Natural killer cell (primary cell): ENCODE results near the gene TNIK. TPM values are rescaled to one million over a fixed set of nuclear protein-coding genes. Genes with fewer than 3 reads are reported as not detected.
A peak's percentile ranks its signal among the peaks of the same experiment; 100 is the strongest.

Experiments
- ATAC-seq, 3 donors: fragments of 150-1000 bp in 2 of 3; fragments of 200-7000 bp in 1 of 3; cut with Tn5 transposase; 1 replicate in 1 of 3; 2 replicates in 2 of 3; pipeline ENCODE4 v1.10.0; 2021; ENCODE audit warnings: mild to moderate bottlenecking in 2 of 3, moderate library complexity in 2 of 3
- DNase-seq, 2 donors: peaks; one replicate each; pipeline versions ENCODE4 v3.0.0 to v3.0.0-alpha.2; 2013 to 2021; ENCODE audit warnings: mixed read lengths in 1 of 2
- H3K27ac ChIP-seq: one replicate; pipeline ENCODE4 v1.5.1; 2013; ENCODE audit warnings: mild to moderate bottlenecking, low read length
- H3K27me3 ChIP-seq: one replicate; pipeline ENCODE4 v1.6.1; 2013; ENCODE audit warnings: low read length; ENCODE audit not compliant: control insufficient read depth, insufficient read depth
- H3K36me3 ChIP-seq: one replicate; pipeline ENCODE4 v1.6.1; 2013; ENCODE audit warnings: low read length; ENCODE audit not compliant: control insufficient read depth, insufficient read depth
- H3K4me1 ChIP-seq: one replicate; pipeline ENCODE4 v1.6.1; 2013; ENCODE audit warnings: low read length; ENCODE audit not compliant: control insufficient read depth, insufficient read depth
- H3K4me3 ChIP-seq: one replicate; pipeline ENCODE4 v1.5.1; 2013; ENCODE audit warnings: low read length
- H3K9me3 ChIP-seq: one replicate; pipeline ENCODE4 v1.6.1; 2013; ENCODE audit warnings: low read length; ENCODE audit not compliant: control insufficient read depth, insufficient read depth
- H3K27ac Mint-ChIP-seq, 2 donors: one replicate each; pipeline ENCODE4 v1.8.0; 2022; ENCODE audit warnings: mild to moderate bottlenecking in 2 of 2, mixed read lengths in 2 of 2, moderate library complexity in 1 of 2
- H3K27me3 Mint-ChIP-seq, 2 donors: one replicate each; pipeline ENCODE4 v1.8.0; 2022; ENCODE audit warnings: low read depth in 2 of 2, mixed read lengths in 2 of 2
- H3K36me3 Mint-ChIP-seq: one replicate; pipeline ENCODE4 v1.8.0; 2022; ENCODE audit warnings: mixed read lengths
- H3K4me1 Mint-ChIP-seq, 2 donors: one replicate each; pipeline ENCODE4 v1.8.0; 2022; ENCODE audit warnings: mixed read lengths in 2 of 2
- H3K4me3 Mint-ChIP-seq: one replicate; pipeline ENCODE4 v1.8.0; 2022; ENCODE audit warnings: mild to moderate bottlenecking, moderate library complexity, mixed read lengths
- H3K9me3 Mint-ChIP-seq, 2 donors: one replicate each; pipeline ENCODE4 v1.8.0; 2022; ENCODE audit warnings: mixed read lengths in 2 of 2
- WGBS: methylation state at CpG from one replicate; pipeline ENCODE4 v1.1.7; 2013; ENCODE audit warnings: missing lambda C conversion rate; ENCODE audit not compliant: insufficient coverage; 5-methylcytosine and 5-hydroxymethylcytosine counted together
- intact Hi-C: fragments of 100-400 bp; cut with micrococcal nuclease; formaldehyde crosslinking; loops from one replicate; pipeline ENCODE4 v1.14.2; 2022
- total RNA-seq, 4 donors: library from RNA; stranded (reverse); fragments of 120-200 nt in 1 of 4; gene quantifications; one replicate each; pipeline versions ENCODE4 v1.2.3 to v1.2.4, GENCODE V29; 2013 to 2022
- TF ChIP-seq, protein P1 (sequence below): fragments of 200-600 bp; IDR thresholded peaks from one replicate; pipeline ENCODE4 v1.8.0; 2022; ENCODE audit warnings: antibody characterized with exemption

The TNIK gene
- total RNA-seq, 3 donors from 2014 or later (not counting 1 experiment from before 2014, with no cell fraction given) = 93.7 to 122 (median 119) TPM

DNA sequence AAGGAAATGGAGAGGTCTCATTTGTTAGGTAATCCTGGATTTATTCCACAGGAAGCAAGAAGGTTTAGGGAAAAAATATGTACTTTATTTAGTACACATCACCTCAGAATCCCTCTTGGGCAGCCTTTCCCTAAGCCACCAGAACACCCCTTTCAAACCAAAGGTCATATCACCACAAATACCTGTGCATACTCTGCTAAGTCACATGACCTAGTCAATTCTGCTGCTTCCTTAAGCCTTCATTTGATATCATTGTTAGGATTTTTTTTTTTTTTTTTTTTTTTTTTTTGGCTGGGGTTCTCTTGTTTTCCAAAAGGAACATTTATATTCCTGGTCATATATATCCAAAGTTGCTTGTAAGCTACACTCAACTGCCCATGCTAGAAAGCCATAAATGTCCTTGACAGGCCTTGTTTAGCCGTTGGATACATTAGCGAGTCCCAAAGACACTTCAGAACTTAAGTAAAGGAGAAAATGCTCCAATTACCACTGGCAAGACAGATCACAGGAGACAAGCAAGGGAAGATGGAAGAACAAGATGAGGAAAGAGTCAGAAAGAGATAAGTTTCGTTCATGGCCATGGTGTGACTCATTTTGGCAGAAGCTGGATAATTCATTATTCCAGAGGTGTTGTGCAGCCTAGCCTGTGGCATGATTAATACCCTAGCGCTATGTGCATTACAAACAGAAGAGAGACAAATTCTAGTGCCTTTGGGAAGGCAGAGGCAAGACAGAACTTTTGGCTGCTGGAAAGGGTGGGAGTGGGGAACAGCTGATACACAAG, 278.1 kb downstream of the TNIK start:
- Mint-ChIP-seq H3K27me3 (no peaks in the 10 kb centered on the region), H3K27ac (no peak overlapping the region), H3K36me3 (no peaks in the 10 kb centered on the region), H3K4me3 (no peak overlapping the region), H3K9me3 (no peaks in the 10 kb centered on the region), H3K4me1 (peaks cover 35 to 42% of the 10 kb centered on the region in 2 donors)
- intact Hi-C loops = loop anchor here (10.0 kb wide), 1 partner anchor 273 kb away; no protein-coding TSS in a partner anchor
- ATAC-seq = no peak
- no peak for DNase-seq
- Histone ChIP-seq H3K4me1 (no peaks in the 10 kb centered on the region), H3K27ac (no peak overlapping the region), H3K27me3 (no peaks in the 10 kb centered on the region), H3K36me3 (no peaks in the 10 kb centered on the region), H3K9me3 (no peaks in the 10 kb centered on the region), H3K4me3 (no peak overlapping the region)
- TF ChIP-seq, protein P1, sequence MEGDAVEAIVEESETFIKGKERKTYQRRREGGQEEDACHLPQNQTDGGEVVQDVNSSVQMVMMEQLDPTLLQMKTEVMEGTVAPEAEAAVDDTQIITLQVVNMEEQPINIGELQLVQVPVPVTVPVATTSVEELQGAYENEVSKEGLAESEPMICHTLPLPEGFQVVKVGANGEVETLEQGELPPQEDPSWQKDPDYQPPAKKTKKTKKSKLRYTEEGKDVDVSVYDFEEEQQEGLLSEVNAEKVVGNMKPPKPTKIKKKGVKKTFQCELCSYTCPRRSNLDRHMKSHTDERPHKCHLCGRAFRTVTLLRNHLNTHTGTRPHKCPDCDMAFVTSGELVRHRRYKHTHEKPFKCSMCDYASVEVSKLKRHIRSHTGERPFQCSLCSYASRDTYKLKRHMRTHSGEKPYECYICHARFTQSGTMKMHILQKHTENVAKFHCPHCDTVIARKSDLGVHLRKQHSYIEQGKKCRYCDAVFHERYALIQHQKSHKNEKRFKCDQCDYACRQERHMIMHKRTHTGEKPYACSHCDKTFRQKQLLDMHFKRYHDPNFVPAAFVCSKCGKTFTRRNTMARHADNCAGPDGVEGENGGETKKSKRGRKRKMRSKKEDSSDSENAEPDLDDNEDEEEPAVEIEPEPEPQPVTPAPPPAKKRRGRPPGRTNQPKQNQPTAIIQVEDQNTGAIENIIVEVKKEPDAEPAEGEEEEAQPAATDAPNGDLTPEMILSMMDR = no peak
- 95% methylated on average over 4 of the region's 4 CpGs for WGBS

GRCh38 chr3:171178714-171179113, 281.5 kb downstream of the TNIK start:
- Mint-ChIP-seq H3K4me1 (peaks cover 29 to 34% of the 10 kb centered on the region in 2 donors), H3K9me3 (no peaks in the 10 kb centered on the region), H3K27ac (no peak overlapping the region), H3K36me3 (no peaks in the 10 kb centered on the region), H3K4me3 (no peak overlapping the region), H3K27me3 (no peaks in the 10 kb centered on the region)
- H3K4me1 ChIP-seq = no peaks in the 10 kb centered on the region
- peaks cover 15% of the 10 kb centered on the region for H3K36me3 ChIP-seq
- intact Hi-C loops = no loop called here
- ATAC-seq (no peak), DNase-seq (no peak)
- no peak overlapping the region for H3K4me3 ChIP-seq
- TF ChIP-seq, protein P1 = no peak
- no peaks in the 10 kb centered on the region for H3K9me3 ChIP-seq
- no peaks in the 10 kb centered on the region for H3K27me3 ChIP-seq
- no peak overlapping the region for H3K27ac ChIP-seq

GRCh38 chr3:171177553-171177952, 282.7 kb downstream of the TNIK start:
- ATAC-seq = no peak

More at GRCh38 chr3:171177553-171177952, 282.7 kb downstream of the TNIK start:
- Histone ChIP-seq H3K27me3 (no peaks in the 10 kb centered on the region), H3K36me3 (peaks cover 18% of the 10 kb centered on the region), H3K4me3 (no peak overlapping the region), H3K9me3 (no peaks in the 10 kb centered on the region), H3K27ac (no peak overlapping the region), H3K4me1 (no peaks in the 10 kb centered on the region)
- WGBS = 100% methylated on average over 1 of the region's 2 CpGs
- TF ChIP-seq, protein P1 = no peak
- Mint-ChIP-seq H3K27ac (peak overlapping the region in 1 of 2 donors; percentile 7), H3K9me3 (no peaks in the 10 kb centered on the region), H3K4me1 (peaks cover 29 to 34% of the 10 kb centered on the region in 2 donors), H3K4me3 (no peak overlapping the region), H3K36me3 (no peaks in the 10 kb centered on the region), H3K27me3 (no peaks in the 10 kb centered on the region)
- no peak for DNase-seq
- intact Hi-C loops = no loop called here
